Calu3 (cell line): Measurements from ENCODE around the gene NCCRP1. TPM values are rescaled to one million over a fixed set of nuclear protein-coding genes. Genes with fewer than 3 reads are reported as not detected.
"Not testable (repeated sequence)": the region's sequence is repeated elsewhere in the genome, so short reads cannot be mapped to it uniquely, and the experiment has no call there.

ENCODE experiments used
- BruUV-seq: library from RNA; stranded (reverse); fragments of 400-500 nt; replicated peaks from 2 replicates; lab custom pipeline; 2021; lab: Mats Ljungman, UMichigan
- CTCF ChIA-PET: fragments of 300-600 bp; sonication (Branson Sonifier 250); formaldehyde crosslinking; loops from one replicate; lab custom pipeline; 2022; ENCODE audit warnings: antibody characterized with exemption; lab: Charles Lee
- DNase-seq: peaks from one replicate; pipeline ENCODE4 v3.0.0; 2022
- H3K27ac Mint-ChIP-seq: one replicate; pipeline ENCODE4 v1.8.0; 2022; ENCODE audit warnings: mixed read lengths; ENCODE audit not compliant: unreplicated experiment
- H3K27me3 Mint-ChIP-seq: one replicate; pipeline ENCODE4 v1.8.0; 2022; ENCODE audit warnings: mixed read lengths; ENCODE audit not compliant: unreplicated experiment
- H3K36me3 Mint-ChIP-seq: one replicate; pipeline ENCODE4 v1.8.0; 2022; ENCODE audit warnings: mild to moderate bottlenecking, moderate library complexity, mixed read lengths; ENCODE audit not compliant: insufficient read depth, unreplicated experiment
- H3K4me1 Mint-ChIP-seq: one replicate; pipeline ENCODE4 v1.8.0; 2022; ENCODE audit warnings: mild to moderate bottlenecking, low read depth, mixed read lengths; ENCODE audit not compliant: unreplicated experiment
- H3K4me3 Mint-ChIP-seq: one replicate; pipeline ENCODE4 v1.8.0; 2022; ENCODE audit warnings: mild to moderate bottlenecking, low read depth, moderate library complexity, mixed read lengths; ENCODE audit not compliant: unreplicated experiment
- H3K9me3 Mint-ChIP-seq: one replicate; pipeline ENCODE4 v1.8.0; 2022; ENCODE audit warnings: low read depth, mixed read lengths; ENCODE audit not compliant: unreplicated experiment
- intact Hi-C: fragments of 100-400 bp; cut with micrococcal nuclease; formaldehyde crosslinking; loops from one replicate; pipeline ENCODE4 v1.10.0; 2022; ENCODE audit not compliant: unreplicated experiment
- total RNA-seq: library from RNA; stranded (reverse); gene quantifications from 2 replicates; pipeline ENCODE4 v1.2.3, GENCODE V29; 2022
- TF ChIP-seq, protein P1 (sequence below): fragments of 200-600 bp; IDR thresholded peaks from one replicate; pipeline ENCODE4 v1.8.0; 2022; ENCODE audit warnings: antibody characterized with exemption; ENCODE audit not compliant: unreplicated experiment

NCCRP1 gene
- total RNA-seq, 1 experiment from 2014 or later, result 2.0 TPM

- peaks cover 12% of the 10 kb centered on the region for H3K4me1 Mint-ChIP-seq
- peaks cover 21% of the 10 kb centered on the region for H3K27me3 Mint-ChIP-seq
- intact Hi-C loops, result no loop called here
- CTCF ChIA-PET, result interaction anchor here (0.6 to 0.7 kb wide), 3 partner anchors 10 to 1293 kb away, joined by 3 to 5 read pairs (median 3); no protein-coding TSS in a partner anchor
- H3K4me3 Mint-ChIP-seq, result peak overlapping the region; percentile 37
- H3K9me3 Mint-ChIP-seq, result no peaks in the 10 kb centered on the region
- no TSS peak for BruUV-seq
- peaks cover 7% of the 10 kb centered on the region for H3K36me3 Mint-ChIP-seq
- TF ChIP-seq, protein P1, sequence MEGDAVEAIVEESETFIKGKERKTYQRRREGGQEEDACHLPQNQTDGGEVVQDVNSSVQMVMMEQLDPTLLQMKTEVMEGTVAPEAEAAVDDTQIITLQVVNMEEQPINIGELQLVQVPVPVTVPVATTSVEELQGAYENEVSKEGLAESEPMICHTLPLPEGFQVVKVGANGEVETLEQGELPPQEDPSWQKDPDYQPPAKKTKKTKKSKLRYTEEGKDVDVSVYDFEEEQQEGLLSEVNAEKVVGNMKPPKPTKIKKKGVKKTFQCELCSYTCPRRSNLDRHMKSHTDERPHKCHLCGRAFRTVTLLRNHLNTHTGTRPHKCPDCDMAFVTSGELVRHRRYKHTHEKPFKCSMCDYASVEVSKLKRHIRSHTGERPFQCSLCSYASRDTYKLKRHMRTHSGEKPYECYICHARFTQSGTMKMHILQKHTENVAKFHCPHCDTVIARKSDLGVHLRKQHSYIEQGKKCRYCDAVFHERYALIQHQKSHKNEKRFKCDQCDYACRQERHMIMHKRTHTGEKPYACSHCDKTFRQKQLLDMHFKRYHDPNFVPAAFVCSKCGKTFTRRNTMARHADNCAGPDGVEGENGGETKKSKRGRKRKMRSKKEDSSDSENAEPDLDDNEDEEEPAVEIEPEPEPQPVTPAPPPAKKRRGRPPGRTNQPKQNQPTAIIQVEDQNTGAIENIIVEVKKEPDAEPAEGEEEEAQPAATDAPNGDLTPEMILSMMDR, result no peak
- DNase-seq, result peak; percentile 92
- H3K27ac Mint-ChIP-seq, result peak overlapping the region; percentile 69
Measured at GRCh38 chr19:39237200-39238184, 40.7 kb downstream of the NCCRP1 start.

DNA sequence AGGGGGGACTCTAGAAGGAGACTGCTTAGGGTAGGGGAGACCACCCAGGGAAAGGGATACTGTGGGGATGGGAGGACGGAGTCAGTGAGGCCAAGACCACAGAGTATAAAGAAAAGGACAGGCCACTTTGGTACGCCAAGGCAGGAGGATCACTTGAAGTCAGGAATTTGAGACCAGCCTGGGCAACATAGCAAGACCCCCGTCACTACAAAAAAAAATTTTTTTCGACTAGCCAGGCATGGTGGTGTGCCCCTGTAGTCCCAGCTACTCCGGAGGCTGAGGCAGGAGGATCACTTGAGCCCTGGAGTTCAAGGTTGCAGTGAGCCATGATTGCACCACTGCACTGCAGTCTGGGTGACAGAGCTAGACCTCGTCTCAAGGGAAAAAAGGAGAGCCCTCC is 41.4 kb downstream of the NCCRP1 start:
- CTCF ChIA-PET, result interaction anchor here (0.6 kb wide), 2 partner anchors 9 to 66 kb away, joined by 3 to 5 read pairs; no protein-coding TSS in a partner anchor
- no TSS peak for BruUV-seq
- Mint-ChIP-seq H3K9me3 (no peaks in the 10 kb centered on the region), H3K36me3 (peaks cover 7% of the 10 kb centered on the region), H3K27me3 (peaks cover 22% of the 10 kb centered on the region), H3K4me3 (peak overlapping the region; percentile 37), H3K4me1 (peaks cover 12% of the 10 kb centered on the region), H3K27ac (peak overlapping the region; percentile 69)
- TF ChIP-seq, protein P1, result no peak
- intact Hi-C loops, result no loop called here
- no peak for DNase-seq

DNA sequence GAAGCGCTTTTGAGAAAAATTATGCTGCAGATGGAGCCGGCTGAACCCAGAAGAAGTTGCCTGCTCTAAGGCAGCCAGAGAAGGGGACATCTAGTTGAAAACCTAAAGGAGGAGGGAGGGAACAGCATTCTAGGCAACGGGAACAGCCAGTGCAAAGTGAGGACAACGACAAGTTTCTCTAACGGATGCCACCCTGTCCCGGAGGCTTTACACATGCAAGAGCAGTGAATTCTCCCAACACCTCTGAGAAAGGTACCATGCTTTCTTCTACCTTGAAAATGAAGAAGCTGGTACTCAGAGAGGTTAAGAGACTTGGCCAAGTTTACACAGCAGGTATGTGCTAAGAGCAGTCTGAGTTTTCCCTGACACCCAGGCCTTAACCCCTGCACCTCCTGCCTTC is 42.2 kb downstream of the NCCRP1 start:
- intact Hi-C loops, result no loop called here
- Mint-ChIP-seq H3K36me3 (peaks cover 7% of the 10 kb centered on the region), H3K4me1 (peaks cover 12% of the 10 kb centered on the region), H3K27me3 (peaks cover 30% of the 10 kb centered on the region), H3K27ac (no peak overlapping the region), H3K9me3 (no peaks in the 10 kb centered on the region), H3K4me3 (no peak overlapping the region)
- TF ChIP-seq, protein P1, result no peak
- no TSS peak for BruUV-seq
- DNase-seq, result no peak
- CTCF ChIA-PET, result interaction anchor here (0.5 kb wide), 1 partner anchor 13 kb away, joined by 6 read pairs; no protein-coding TSS in a partner anchor

GRCh38 chr19:39240421-39240820 is 43.7 kb downstream of the NCCRP1 start:
- peaks cover 7% of the 10 kb centered on the region for H3K36me3 Mint-ChIP-seq
- no peak overlapping the region for H3K27ac Mint-ChIP-seq
- CTCF ChIA-PET, result no interaction called here
- H3K4me3 Mint-ChIP-seq, result no peak overlapping the region
- H3K4me1 Mint-ChIP-seq, result peaks cover 12% of the 10 kb centered on the region
- no peak for DNase-seq
- H3K27me3 Mint-ChIP-seq, result peaks cover 40% of the 10 kb centered on the region
- intact Hi-C loops, result no loop called here
- no peaks in the 10 kb centered on the region for H3K9me3 Mint-ChIP-seq
- no TSS peak for BruUV-seq
- TF ChIP-seq, protein P1, result no peak

- intact Hi-C loops, H3K9me3 Mint-ChIP-seq, H3K27ac Mint-ChIP-seq, DNase-seq, H3K4me1 Mint-ChIP-seq, H3K36me3 Mint-ChIP-seq, BruUV-seq, CTCF ChIA-PET, H3K4me3 Mint-ChIP-seq: not testable (repeated sequence)
- H3K27me3 Mint-ChIP-seq, result peaks cover 61% of the 10 kb centered on the region
Measured at GRCh38 chr19:39243741-39244140, 47.0 kb downstream of the NCCRP1 start.

- H3K27ac Mint-ChIP-seq, intact Hi-C loops, BruUV-seq, H3K4me1 Mint-ChIP-seq, H3K9me3 Mint-ChIP-seq, H3K36me3 Mint-ChIP-seq, CTCF ChIA-PET, DNase-seq, H3K4me3 Mint-ChIP-seq: not testable (repeated sequence)
- H3K27me3 Mint-ChIP-seq, result peaks cover 69% of the 10 kb centered on the region
Measured at GRCh38 chr19:39244410-39245100, 47.8 kb downstream of the NCCRP1 start, which contains the start of gene IFNL3. TSS of gene IFNL3 (minus strand) at chr19:39245006. CDS start at chr19:39244967, 39 bp downstream.
